K562 (cell line): ENCODE results near the gene HAGHL. TPM values are rescaled to one million over a fixed set of nuclear protein-coding genes. Genes with fewer than 3 reads are reported as not detected.

Source experiments
- ATAC-seq: fragments of 200-7000 bp; cut with Tn5 transposase; 3 replicates; pipeline ENCODE4 v1.9.1; 2020; ENCODE audit warnings: moderate library complexity
- BruUV-seq: library from RNA; stranded (reverse); fragments of 400-500 nt; replicated peaks from 2 replicates; lab custom pipeline; 2021; lab: Mats Ljungman, UMichigan
- CTCF ChIA-PET: fragments of 300-600 bp; formaldehyde crosslinking; extraction: SDS; loops from one replicate; lab custom pipeline; 2021; ENCODE audit warnings: low intra/inter-chr PET ratio; lab: Yijun Ruan, JAX
- POLR2A ChIA-PET: fragments of 300-600, 350-650 bp; sonication (Branson Sonifier 250); formaldehyde crosslinking; extraction: SDS; loops from one replicate; lab custom pipeline; 2021; ENCODE audit warnings: antibody characterized with exemption, inconsistent platforms; lab: Yijun Ruan, JAX
- DNase-seq, 4 experiments: peaks; one replicate each; pipeline versions ENCODE4 v3.0.0 to v3.0.0-alpha.2; 2011 to 2018; ENCODE audit warnings: low spot score in 3 of 4, mixed read lengths in 3 of 4; ENCODE audit errors: extremely low read depth in 1 of 4
- FAIRE-seq: peaks from 2 replicates; lab custom pipeline; 2011; peaks lifted over from hg19 to GRCh38; lab: Jason Lieb, UNC
- H2AFZ ChIP-seq: 2 replicates; pipeline ENCODE4 v1.6.0; 2011; ENCODE audit warnings: low read depth, low read length, control low read depth, inconsistent platforms
- H3K27ac ChIP-seq: fragments of 200-600 bp; 3 replicates; pipeline ENCODE4 v1.8.0; 2011; ENCODE audit warnings: low read depth, mild to moderate bottlenecking, control low read depth, inconsistent platforms, low read length, moderate library complexity, mixed read lengths; ENCODE audit errors: extremely low read depth
- H3K27me3 ChIP-seq, 2 experiments: fragments of 300-600 bp in 1 of 2; 2 replicates in 1 of 2; 3 replicates in 1 of 2; pipeline versions ENCODE4 v1.6.0 to v1.8.0; 2011; ENCODE audit warnings: inconsistent platforms in 2 of 2, low read length in 2 of 2, mild to moderate bottlenecking in 1 of 2, mixed read lengths in 1 of 2, moderate library complexity in 1 of 2; ENCODE audit not compliant: control insufficient read depth in 2 of 2, insufficient read depth in 2 of 2
- H3K36me3 ChIP-seq: fragments of 300-600 bp; 3 replicates; pipeline ENCODE4 v1.8.0; 2011; ENCODE audit warnings: mild to moderate bottlenecking, low read length, inconsistent platforms; ENCODE audit not compliant: control insufficient read depth, insufficient read depth
- H3K4me1 ChIP-seq, 2 experiments: fragments of 200-600 bp in 1 of 2; replicated peaks in 1 of 2; 2 replicates in 1 of 2; 3 replicates in 1 of 2; pipeline versions ENCODE4 v1.5.1 to v1.8.0; 2011; ENCODE audit warnings: inconsistent platforms in 2 of 2, low read length in 2 of 2, mild to moderate bottlenecking in 1 of 2, mixed read lengths in 1 of 2, moderate library complexity in 1 of 2; ENCODE audit not compliant: control insufficient read depth in 2 of 2, insufficient read depth in 2 of 2
- H3K4me2 ChIP-seq: 2 replicates; pipeline ENCODE4 v1.6.1; 2011; ENCODE audit warnings: low read length, control low read depth, inconsistent platforms, mixed read lengths; ENCODE audit not compliant: insufficient read depth
- H3K4me3 ChIP-seq: fragments of 200-600 bp; sonication (generic), shearing (Covaris generic); 2 replicates; pipeline ENCODE4 v1.5.1; 2016; ENCODE audit warnings: control low read depth, inconsistent platforms
- H3K79me2 ChIP-seq: fragments of 200-600 bp; 3 replicates; pipeline ENCODE4 v1.8.0; 2011; ENCODE audit warnings: low read length, inconsistent platforms; ENCODE audit not compliant: control insufficient read depth, insufficient read depth
- H3K9ac ChIP-seq, 2 experiments: 2 replicates each; pipeline versions ENCODE4 v1.6.0 to v1.6.1; 2011; ENCODE audit warnings: low read depth in 2 of 2, low read length in 2 of 2, control low read depth in 1 of 2, inconsistent platforms in 1 of 2, mild to moderate bottlenecking in 1 of 2, mixed read lengths in 1 of 2; ENCODE audit not compliant: insufficient read depth in 1 of 2
- H3K9me1 ChIP-seq: one replicate; pipeline ENCODE4 v1.6.0; 2011; ENCODE audit warnings: inconsistent platforms, mild to moderate bottlenecking, low read length, moderate library complexity; ENCODE audit not compliant: control insufficient read depth, insufficient read depth
- H3K9me3 ChIP-seq: replicated peaks from 2 replicates; pipeline ENCODE4 v1.5.1; 2011; ENCODE audit warnings: low read depth, low read length, inconsistent platforms; ENCODE audit not compliant: control insufficient read depth, insufficient read depth
- H4K20me1 ChIP-seq: replicated peaks from 2 replicates; pipeline ENCODE4 v1.6.1; 2011; ENCODE audit warnings: low read length, inconsistent platforms, mixed read lengths; ENCODE audit not compliant: control insufficient read depth, insufficient read depth
- PHTF2 ChIP-seq: fragments of 250-450 bp; sonication (Bioruptor Pico); IDR thresholded peaks from 2 replicates; pipeline ENCODE4 v1.5.0; 2021; ENCODE audit warnings: mild to moderate bottlenecking
- POLR2G ChIP-seq: fragments of 200-400 bp; formaldehyde crosslinking; IDR thresholded peaks from 2 replicates; pipeline ENCODE4 v1.6.1; 2017; ENCODE audit warnings: low read depth, mild to moderate bottlenecking, antibody characterized with exemption, low read length, moderate library complexity
- SNRNP70 ChIP-seq: fragments of 200-400 bp; formaldehyde crosslinking; optimal IDR thresholded peaks from 2 replicates; pipeline ENCODE3; 2017; ENCODE audit warnings: low read depth, low read length
- STAT6 ChIP-seq: sonication (generic); formaldehyde crosslinking; IDR thresholded peaks from 2 replicates; pipeline ENCODE4 v1.8.1; 2023; ENCODE audit warnings: mild to moderate bottlenecking, missing genetic modification reagents
- WGBS: fragments of 100-300 bp; shearing (Covaris generic); methylation state at CpG from one replicate; pipeline ENCODE4 v1.1.6; 2016; ENCODE audit warnings: low coverage, mixed read lengths; ENCODE audit not compliant: insufficient coverage; ENCODE audit errors: missing lambda C conversion rate; 5-methylcytosine and 5-hydroxymethylcytosine counted together
- in situ Hi-C: fragments of 300-500 bp; cut with MboI; formaldehyde crosslinking; loops from 4 replicates; pipeline ENCODE4 v1.15.0; 2018; ENCODE audit warnings: inconsistent platforms, mixed read lengths
- intact Hi-C: fragments of 100-400 bp; cut with micrococcal nuclease; formaldehyde crosslinking; loops from 2 replicates; pipeline ENCODE4 v1.14.2; 2022
- polyA plus RNA-seq, 8 experiments: library from polyadenylated mRNA; depleted of rRNA in 4 of 8; stranded (reverse) in 5 of 8; unstranded in 3 of 8; fragments of >200 nt; fragmentation: Nextera tagmentation in 2 of 8; fragmentation: Illumina TruSeq in 1 of 8; extraction: Ambion mirVana in 2 of 8; extraction: Trizol in 1 of 8; gene quantifications; 2 replicates each; pipeline versions ENCODE4 v1.2.1 to v1.2.3, GENCODE V29; 2011 to 2014; ENCODE audit warnings: inconsistent platforms in 1 of 8, missing spikeins in 1 of 8
- total RNA-seq, 7 experiments: library from RNA; depleted of rRNA in 6 of 7; stranded (reverse); fragments of >200 nt in 6 of 7; fragmentation: Illumina TruSeq in 2 of 7; extraction: Trizol in 2 of 7; gene quantifications; 2 replicates each; pipeline versions ENCODE4 v1.2.1 to v1.2.3, GENCODE V29; 2011 to 2021; ENCODE audit warnings: low replicate concordance in 1 of 7

HAGHL gene
- total and polyA plus RNA-seq, 9 of the 15 experiments (the other 6 are each of a cell fraction or from before 2014, with no cell fraction given): 0.31 to 83.4 (median 20.7) TPM

- no peak for FAIRE-seq
- 70% methylated on average over 4 of the region's 7 CpGs for WGBS
- H2AFZ ChIP-seq: no peak overlapping the region
- H3K4me3 ChIP-seq: no peak overlapping the region
- DNase-seq: no peak
- BruUV-seq: no TSS peak
- in situ Hi-C loops: no loop called here
- no peaks in the 10 kb centered on the region for H3K9me1 ChIP-seq
- H4K20me1 ChIP-seq: no peaks in the 10 kb centered on the region; the same call in 1 of the 2 replicates
- peaks cover 15 to 97% of the 10 kb centered on the region in 2 experiments for H3K4me1 ChIP-seq
- H3K79me2 ChIP-seq: peaks cover 57% of the 10 kb centered on the region
- H3K9me3 ChIP-seq: no peaks in the 10 kb centered on the region
- H3K27ac ChIP-seq: no peak overlapping the region
- H3K36me3 ChIP-seq: peaks cover 21% of the 10 kb centered on the region; the same call in 1 of the 3 replicates
- POLR2A ChIA-PET: interaction anchor here (0.5 to 4.5 kb wide), 6 partner anchors 9 to 47 kb away, joined by 3 to 25 read pairs (median 3); partner anchors contain the start of genes CIAO3 and METRN
- TF ChIP-seq SNRNP70 (peak; percentile 53), POLR2G (peak; percentile 59), STAT6 (no peak), PHTF2 (no peak)
- intact Hi-C loops: no loop called here
- CTCF ChIA-PET: no interaction called here
- H3K9ac ChIP-seq: peak overlapping the region in 1 of 2 experiments; percentile 59; a peak in 2 of 4 replicates
- H3K27me3 ChIP-seq: no peaks in the 10 kb centered on the region
- no peak for ATAC-seq
- no peak overlapping the region for H3K4me2 ChIP-seq
Observed at GRCh38 chr16:725041-725376, 1.9 kb upstream of the HAGHL start.
